ENCODE data around the gene ST3GAL4.

DNA sequence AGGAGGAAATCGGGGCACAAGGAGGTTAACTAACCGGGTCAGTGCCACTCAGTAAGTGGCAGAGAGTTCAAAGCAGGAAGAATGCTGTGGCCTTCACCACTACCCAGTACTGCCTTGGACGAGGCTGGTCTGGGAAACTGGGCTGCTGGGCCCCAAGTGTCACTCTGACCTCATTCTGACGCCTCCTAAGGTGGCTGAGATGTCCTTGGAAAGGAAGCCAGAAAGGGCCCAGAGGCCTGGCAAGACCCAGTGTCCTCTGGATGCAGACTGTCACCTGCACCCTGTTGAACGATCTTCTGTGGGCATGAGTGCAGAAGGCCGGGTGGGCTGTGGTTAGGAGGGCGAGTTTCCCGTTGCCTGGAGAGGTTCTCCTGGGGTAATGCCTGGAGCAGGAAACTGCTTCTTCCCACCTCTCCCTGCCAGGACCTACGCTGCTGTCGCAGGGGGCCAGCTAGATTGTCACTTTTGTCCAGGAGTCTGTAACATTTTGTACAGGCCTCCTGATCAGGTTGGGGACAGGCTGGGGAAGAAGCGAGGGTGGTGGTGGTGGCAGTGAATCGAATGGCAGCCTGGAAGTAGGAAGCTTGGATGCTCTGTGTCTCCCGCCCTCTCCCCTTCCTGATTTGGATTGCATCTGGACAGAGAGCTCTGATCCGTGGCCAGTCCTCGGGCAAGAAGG, 105.1 kb downstream of the ST3GAL4 start:
- TF ChIP-seq, protein P1, sequence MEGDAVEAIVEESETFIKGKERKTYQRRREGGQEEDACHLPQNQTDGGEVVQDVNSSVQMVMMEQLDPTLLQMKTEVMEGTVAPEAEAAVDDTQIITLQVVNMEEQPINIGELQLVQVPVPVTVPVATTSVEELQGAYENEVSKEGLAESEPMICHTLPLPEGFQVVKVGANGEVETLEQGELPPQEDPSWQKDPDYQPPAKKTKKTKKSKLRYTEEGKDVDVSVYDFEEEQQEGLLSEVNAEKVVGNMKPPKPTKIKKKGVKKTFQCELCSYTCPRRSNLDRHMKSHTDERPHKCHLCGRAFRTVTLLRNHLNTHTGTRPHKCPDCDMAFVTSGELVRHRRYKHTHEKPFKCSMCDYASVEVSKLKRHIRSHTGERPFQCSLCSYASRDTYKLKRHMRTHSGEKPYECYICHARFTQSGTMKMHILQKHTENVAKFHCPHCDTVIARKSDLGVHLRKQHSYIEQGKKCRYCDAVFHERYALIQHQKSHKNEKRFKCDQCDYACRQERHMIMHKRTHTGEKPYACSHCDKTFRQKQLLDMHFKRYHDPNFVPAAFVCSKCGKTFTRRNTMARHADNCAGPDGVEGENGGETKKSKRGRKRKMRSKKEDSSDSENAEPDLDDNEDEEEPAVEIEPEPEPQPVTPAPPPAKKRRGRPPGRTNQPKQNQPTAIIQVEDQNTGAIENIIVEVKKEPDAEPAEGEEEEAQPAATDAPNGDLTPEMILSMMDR (conservative IDR thresholded peaks at IDR 0.05; ENCODE audit: low read length): no peak
- TF ChIP-seq EZH2phosphoT487 (IDR thresholded peaks at IDR 0.05; ENCODE audit: borderline replicate concordance, low read depth, low read length): no peak

Data from OCI-LY7 (cell line).